ENCODE measurements around the gene INTS15. TPM values are rescaled to one million over a fixed set of nuclear protein-coding genes. Genes with fewer than 3 reads are reported as not detected.

Gene INTS15
- polyA plus RNA-seq, 6 donors from 2014 or later, result 27.1 to 47.7 (median 34.4) TPM

GRCh38 chr7:6642861-6643640, 53.2 kb downstream of the INTS15 start:
- ATAC-seq (ENCODE audit: low read depth in 2 of 2) (no peak), DNase-seq (no peak)
- Mint-ChIP-seq H3K27ac (no peak overlapping the region), H3K27me3 (no peaks in the 10 kb centered on the region), H3K4me3 (no peak overlapping the region), H3K36me3 (peaks cover 0 to 24% of the 10 kb centered on the region in 2 donors), H3K4me1 (peaks cover 17 to 35% (median 28%) of the 10 kb centered on the region in 3 donors), H3K9me3 (no peaks in the 10 kb centered on the region)

- ATAC-seq (ENCODE audit: low read depth in 2 of 2) (no peak), DNase-seq (no peak)
- Mint-ChIP-seq H3K4me3 (no peak overlapping the region), H3K36me3 (peaks cover 0 to 24% of the 10 kb centered on the region in 2 donors), H3K27ac (no peak overlapping the region), H3K9me3 (no peaks in the 10 kb centered on the region), H3K4me1 (peaks cover 11 to 25% (median 18%) of the 10 kb centered on the region in 3 donors), H3K27me3 (no peaks in the 10 kb centered on the region)
Observed at GRCh38 chr7:6643915-6644625, 54.2 kb downstream of the INTS15 start.

GRCh38 chr7:6644728-6645127, 54.9 kb downstream of the INTS15 start:
- H3K4me3 Mint-ChIP-seq, result no peak overlapping the region
- peaks cover 0 to 17% of the 10 kb centered on the region in 2 donors for H3K36me3 Mint-ChIP-seq
- DNase-seq (no peak), ATAC-seq (ENCODE audit: low read depth in 2 of 2) (no peak)
- H3K27me3 Mint-ChIP-seq, result no peaks in the 10 kb centered on the region
- peaks cover 6 to 19% (median 11%) of the 10 kb centered on the region in 3 donors for H3K4me1 Mint-ChIP-seq
- no peak overlapping the region for H3K27ac Mint-ChIP-seq
- no peaks in the 10 kb centered on the region for H3K9me3 Mint-ChIP-seq

GRCh38 chr7:6646465-6646864, 56.6 kb downstream of the INTS15 start:
- H3K27me3 Mint-ChIP-seq, result no peaks in the 10 kb centered on the region
- ATAC-seq (ENCODE audit: low read depth in 2 of 2) (no peak), DNase-seq (no peak)
- peaks cover 0 to 6% (median 2%) of the 10 kb centered on the region in 7 donors for H3K9me3 Mint-ChIP-seq
- peak overlapping the region in 1 of 6 donors; percentile 62 for H3K27ac Mint-ChIP-seq
- no peak overlapping the region for H3K4me3 Mint-ChIP-seq
- H3K4me1 Mint-ChIP-seq, result peaks cover 0 to 12% (median 6%) of the 10 kb centered on the region in 3 donors
- peaks cover 0 to 19% of the 10 kb centered on the region in 2 donors for H3K36me3 Mint-ChIP-seq

GRCh38 chr7:6647080-6647479, 57.3 kb downstream of the INTS15 start:
- DNase-seq (no peak), ATAC-seq (ENCODE audit: low read depth in 2 of 2) (no peak)
- H3K36me3 Mint-ChIP-seq, result peaks cover 0 to 13% of the 10 kb centered on the region in 2 donors
- H3K27me3 Mint-ChIP-seq, result no peaks in the 10 kb centered on the region
- no peak overlapping the region for H3K27ac Mint-ChIP-seq
- peaks cover 0 to 12% (median 0%) of the 10 kb centered on the region in 3 donors for H3K4me1 Mint-ChIP-seq
- H3K4me3 Mint-ChIP-seq, result no peak overlapping the region
- peaks cover 0 to 6% (median 2%) of the 10 kb centered on the region in 7 donors for H3K9me3 Mint-ChIP-seq

- no peak for DNase-seq
- no peaks in the 10 kb centered on the region for H3K27me3 Mint-ChIP-seq
- ATAC-seq (ENCODE audit: low read depth in 2 of 2), result no peak
- peaks cover 0 to 8% of the 10 kb centered on the region in 2 donors for H3K36me3 Mint-ChIP-seq
- peaks cover 0 to 7% (median 2%) of the 10 kb centered on the region in 7 donors for H3K9me3 Mint-ChIP-seq
- H3K27ac Mint-ChIP-seq, result no peak overlapping the region
- peaks cover 0 to 12% (median 0%) of the 10 kb centered on the region in 3 donors for H3K4me1 Mint-ChIP-seq
- no peak overlapping the region for H3K4me3 Mint-ChIP-seq
Observed at GRCh38 chr7:6647541-6647940, 57.7 kb downstream of the INTS15 start.

GRCh38 chr7:6648066-6648814, 58.4 kb downstream of the INTS15 start:
- DNase-seq, result no peak
- Mint-ChIP-seq H3K36me3 (peaks cover 0 to 8% of the 10 kb centered on the region in 2 donors), H3K9me3 (peaks cover 0 to 7% (median 2%) of the 10 kb centered on the region in 7 donors), H3K27me3 (no peaks in the 10 kb centered on the region), H3K4me1 (peaks cover 0 to 12% (median 0%) of the 10 kb centered on the region in 3 donors), H3K27ac (no peak overlapping the region), H3K4me3 (no peak overlapping the region)
- no peak for ATAC-seq (ENCODE audit: low read depth in 2 of 2)

GRCh38 chr7:6648815-6649104, 58.9 kb downstream of the INTS15 start:
- H3K36me3 Mint-ChIP-seq, result peaks cover 0 to 8% of the 10 kb centered on the region in 2 donors
- peaks cover 0 to 12% (median 0%) of the 10 kb centered on the region in 3 donors for H3K4me1 Mint-ChIP-seq
- no peak for ATAC-seq (ENCODE audit: low read depth in 2 of 2)
- H3K27me3 Mint-ChIP-seq, result no peaks in the 10 kb centered on the region
- no peak for DNase-seq
- H3K27ac Mint-ChIP-seq, result peak overlapping the region in 1 of 6 donors; percentile 18
- H3K4me3 Mint-ChIP-seq, result no peak overlapping the region
- H3K9me3 Mint-ChIP-seq, result peaks cover 0 to 7% (median 2%) of the 10 kb centered on the region in 7 donors

- Mint-ChIP-seq H3K9me3 (peaks cover 0 to 7% (median 2%) of the 10 kb centered on the region in 7 donors), H3K27ac (peak overlapping the region in 1 of 6 donors; percentile 18), H3K36me3 (peaks cover 0 to 8% of the 10 kb centered on the region in 2 donors), H3K4me1 (peaks cover 0 to 12% (median 0%) of the 10 kb centered on the region in 3 donors), H3K4me3 (no peak overlapping the region), H3K27me3 (no peaks in the 10 kb centered on the region)
- ATAC-seq (ENCODE audit: low read depth in 2 of 2), result no peak
- no peak for DNase-seq
Observed at GRCh38 chr7:6649241-6649961, 59.6 kb downstream of the INTS15 start.

- no peaks in the 10 kb centered on the region for H3K27me3 Mint-ChIP-seq
- DNase-seq, result no peak
- peaks cover 0 to 8% of the 10 kb centered on the region in 2 donors for H3K36me3 Mint-ChIP-seq
- no peak overlapping the region for H3K4me3 Mint-ChIP-seq
- peaks cover 0 to 12% (median 0%) of the 10 kb centered on the region in 3 donors for H3K4me1 Mint-ChIP-seq
- H3K27ac Mint-ChIP-seq, result peak overlapping the region in 2 of 6 donors; percentile 26 to 69
- ATAC-seq (ENCODE audit: low read depth in 2 of 2), result no peak
- H3K9me3 Mint-ChIP-seq, result peaks cover 0 to 9% (median 2%) of the 10 kb centered on the region in 7 donors
Observed at GRCh38 chr7:6650086-6650485, 60.3 kb downstream of the INTS15 start.

- Mint-ChIP-seq H3K36me3 (peaks cover 0 to 8% of the 10 kb centered on the region in 2 donors), H3K9me3 (peaks cover 0 to 12% (median 2%) of the 10 kb centered on the region in 7 donors), H3K4me3 (no peak overlapping the region), H3K27ac (peak overlapping the region in 2 of 6 donors; percentile 26 to 69), H3K27me3 (no peaks in the 10 kb centered on the region), H3K4me1 (peaks cover 0 to 12% (median 0%) of the 10 kb centered on the region in 3 donors)
- no peak for ATAC-seq (ENCODE audit: low read depth in 2 of 2)
- no peak for DNase-seq
Observed at GRCh38 chr7:6650521-6651011, 60.7 kb downstream of the INTS15 start.

- H3K4me3 Mint-ChIP-seq, result no peak overlapping the region
- peaks cover 0 to 12% (median 2%) of the 10 kb centered on the region in 7 donors for H3K9me3 Mint-ChIP-seq
- peaks cover 0 to 8% of the 10 kb centered on the region in 2 donors for H3K36me3 Mint-ChIP-seq
- ATAC-seq (ENCODE audit: low read depth in 2 of 2) (no peak), DNase-seq (no peak)
- H3K27me3 Mint-ChIP-seq, result no peaks in the 10 kb centered on the region
- H3K4me1 Mint-ChIP-seq, result peaks cover 0 to 2% (median 0%) of the 10 kb centered on the region in 3 donors
- no peak overlapping the region for H3K27ac Mint-ChIP-seq
Observed at GRCh38 chr7:6651851-6652445, 62.1 kb downstream of the INTS15 start.

Measured in naive B cell (primary cell).